ENCODE data around the gene ZRANB3.
"Not testable (repeated sequence)": the region's sequence is repeated elsewhere in the genome, so short reads cannot be mapped to it uniquely, and the experiment has no call there.

The ZRANB3 gene

GRCh38 chr2:135140606-135141005, 390.4 kb downstream of the ZRANB3 start:
- DNase-seq (ENCODE audit: low read depth in 1 of 2, low spot score in 1 of 2) = no peak

- no peak for DNase-seq (ENCODE audit: low read depth in 1 of 2, low spot score in 1 of 2)
Measured at GRCh38 chr2:135132314-135132713, 398.7 kb downstream of the ZRANB3 start.

- DNase-seq (ENCODE audit: low read depth in 1 of 2, low spot score in 1 of 2) = no peak
Measured at GRCh38 chr2:135130751-135131150, 400.3 kb downstream of the ZRANB3 start.

GRCh38 chr2:135125940-135126339, 405.1 kb downstream of the ZRANB3 start:
- DNase-seq (ENCODE audit: low read depth in 1 of 2, low spot score in 1 of 2) = no peak

- DNase-seq (ENCODE audit: low read depth in 1 of 2, low spot score in 1 of 2) = no peak
Measured at GRCh38 chr2:135124924-135125886, 405.8 kb downstream of the ZRANB3 start.

GRCh38 chr2:135121658-135122039, 409.4 kb downstream of the ZRANB3 start:
- not testable (repeated sequence) for DNase-seq (ENCODE audit: low read depth in 1 of 2, low spot score in 1 of 2)

GRCh38 chr2:135121016-135121657, 409.9 kb downstream of the ZRANB3 start:
- DNase-seq (ENCODE audit: low read depth in 1 of 2, low spot score in 1 of 2) = no peak

- DNase-seq (ENCODE audit: low read depth in 1 of 2, low spot score in 1 of 2) = no peak
Measured at GRCh38 chr2:135119582-135119981, 411.4 kb downstream of the ZRANB3 start.

GRCh38 chr2:135113322-135113721, 417.7 kb downstream of the ZRANB3 start:
- no peak for DNase-seq (ENCODE audit: low read depth in 1 of 2, low spot score in 1 of 2)

- DNase-seq (ENCODE audit: low read depth in 1 of 2, low spot score in 1 of 2) = not testable (repeated sequence)
Measured at GRCh38 chr2:135105513-135106316, 425.3 kb downstream of the ZRANB3 start.

- no peak for DNase-seq (ENCODE audit: low read depth in 1 of 2, low spot score in 1 of 2)
Measured at GRCh38 chr2:135103843-135104242, 427.2 kb downstream of the ZRANB3 start.

- no peak for DNase-seq (ENCODE audit: low read depth in 1 of 2, low spot score in 1 of 2)
Measured at GRCh38 chr2:135099802-135100483, 431.1 kb downstream of the ZRANB3 start.

GRCh38 chr2:135097532-135098231, 433.3 kb downstream of the ZRANB3 start:
- DNase-seq (ENCODE audit: low read depth in 1 of 2, low spot score in 1 of 2) = no peak

- DNase-seq (ENCODE audit: low read depth in 1 of 2, low spot score in 1 of 2) = no peak
Measured at GRCh38 chr2:135096665-135097446, 434.2 kb downstream of the ZRANB3 start.

- DNase-seq (ENCODE audit: low read depth in 1 of 2, low spot score in 1 of 2) = no peak
Measured at GRCh38 chr2:135095591-135095990, 435.4 kb downstream of the ZRANB3 start.

- DNase-seq (ENCODE audit: low read depth in 1 of 2, low spot score in 1 of 2) = no peak
Measured at GRCh38 chr2:135094508-135094907, 436.5 kb downstream of the ZRANB3 start.

GRCh38 chr2:135093670-135094330, 437.2 kb downstream of the ZRANB3 start:
- no peak for DNase-seq (ENCODE audit: low read depth in 1 of 2, low spot score in 1 of 2)

- no peak for DNase-seq (ENCODE audit: low read depth in 1 of 2, low spot score in 1 of 2)
Measured at GRCh38 chr2:135093193-135093592, 437.8 kb downstream of the ZRANB3 start.

GRCh38 chr2:135091681-135092080, 439.3 kb downstream of the ZRANB3 start:
- no peak for DNase-seq (ENCODE audit: low read depth in 1 of 2, low spot score in 1 of 2)

All from activated CD4-positive, alpha-beta T cell treated with anti-CD3 and anti-CD28 coated beads, Interleukin-2, amount 50 U/mL, for 24 hours (primary cell).